Psoas muscle (tissue), 8 donors: ENCODE data around the gene RPS6KA6. TPM values are rescaled to one million over a fixed set of nuclear protein-coding genes. Genes with fewer than 3 reads are reported as not detected.

ENCODE experiments used
- ATAC-seq, 4 donors: fragments of 200-7000 bp; cut with Tn5 transposase; one replicate each; pipeline ENCODE4 v1.9.1; 2020; ENCODE audit warnings: moderate library complexity in 3 of 4, mild to moderate bottlenecking in 2 of 4
- DNase-seq, 2 donors: peaks; one replicate each; pipeline ENCODE4 v3.0.0-alpha.2; 2020
- H3K27ac ChIP-seq: fragments of 200-600 bp; one replicate; pipeline ENCODE4 v1.8.0; 2022
- H3K27me3 ChIP-seq, 3 donors: fragments of 200-600 bp in 1 of 3; one replicate each; pipeline versions ENCODE4 v1.6.1 to v1.8.0; 2013 to 2022; ENCODE audit warnings: low read length in 2 of 3, mild to moderate bottlenecking in 2 of 3, moderate library complexity in 1 of 3; ENCODE audit not compliant: insufficient read depth in 3 of 3
- H3K36me3 ChIP-seq, 2 donors: fragments of 200-600 bp in 1 of 2; one replicate each; pipeline versions ENCODE4 v1.6.1 to v1.8.0; 2013 to 2022; ENCODE audit warnings: low read depth in 1 of 2, mild to moderate bottlenecking in 1 of 2, moderate library complexity in 1 of 2; ENCODE audit not compliant: insufficient read depth in 1 of 2
- H3K4me1 ChIP-seq: fragments of 200-600 bp; one replicate; pipeline ENCODE4 v1.8.0; 2022
- H3K4me3 ChIP-seq: fragments of 200-600 bp; one replicate; pipeline ENCODE4 v1.8.0; 2022; ENCODE audit warnings: mild to moderate bottlenecking
- H3K9me3 ChIP-seq: fragments of 200-600 bp; one replicate; pipeline ENCODE4 v1.8.0; 2022
- WGBS, 3 donors: extraction: QIAGEN DNeasy Blood & Tissue Kit; methylation state at CpG; one replicate each; pipeline versions ENCODE4 v1.1.6 to v1.1.7; 2013; 5-methylcytosine and 5-hydroxymethylcytosine counted together
- intact Hi-C, 2 donors: fragments of 100-400 bp; cut with DNase I; formaldehyde crosslinking; loops; one replicate each; pipeline versions ENCODE4 v1.11.0 to v1.14.2; 2022
- polyA plus RNA-seq, 3 donors: library from polyadenylated mRNA; stranded (reverse); fragments of 200-250 nt; gene quantifications; one replicate each; pipeline ENCODE4 v1.2.3, GENCODE V29; 2013
- total RNA-seq, 4 donors: library from RNA; stranded (reverse); fragmentation: NEBNext Ultra II Directional in 2 of 4; extraction: Animal tissue kit (Norgen Biotek cat#: 25700) in 2 of 4; gene quantifications; one replicate each; pipeline versions ENCODE4 v1.2.1 to v1.2.4, GENCODE V29; 2021 to 2023
- TF ChIP-seq, protein P1 (sequence below): fragments of 200-600 bp; IDR thresholded peaks from one replicate; pipeline ENCODE4 v1.8.0; 2022; ENCODE audit warnings: antibody characterized with exemption
- donor health status: healthy with polysubstance abuse.
- donor health status: DM: no; HTN: no; CAD: no; lungs with moderate emphysema.
- donor health status: Bipolar disorder and iron deficiency.
- donor health status: healthy.
- donor health status: DM: yes; HTN: yes; CAD: no.
- donor health status: DM: no; HTN: no; CAD: no.
- donor health status: DM: no; HTN: no; CAD: no.
- donor health status: DM: yes; HTN: yes; CAD: no.

The RPS6KA6 gene
- total and polyA plus RNA-seq, 7 donors: 0.10 to 2.0 (median 0.14) TPM

GRCh38 chrX:84219551-84219950, 31.6 kb upstream of the RPS6KA6 start:
- 41 to 70% (median 63%) methylated on average over 1 of the region's 1 CpG for WGBS, 3 donors
- no peaks in the 10 kb centered on the region for H3K4me1 ChIP-seq
- no peak for DNase-seq
- peaks cover 0 to 5% (median 0%) of the 10 kb centered on the region in 3 donors for H3K27me3 ChIP-seq
- no peaks in the 10 kb centered on the region for H3K9me3 ChIP-seq
- intact Hi-C loops: no loop called here
- TF ChIP-seq, protein P1, sequence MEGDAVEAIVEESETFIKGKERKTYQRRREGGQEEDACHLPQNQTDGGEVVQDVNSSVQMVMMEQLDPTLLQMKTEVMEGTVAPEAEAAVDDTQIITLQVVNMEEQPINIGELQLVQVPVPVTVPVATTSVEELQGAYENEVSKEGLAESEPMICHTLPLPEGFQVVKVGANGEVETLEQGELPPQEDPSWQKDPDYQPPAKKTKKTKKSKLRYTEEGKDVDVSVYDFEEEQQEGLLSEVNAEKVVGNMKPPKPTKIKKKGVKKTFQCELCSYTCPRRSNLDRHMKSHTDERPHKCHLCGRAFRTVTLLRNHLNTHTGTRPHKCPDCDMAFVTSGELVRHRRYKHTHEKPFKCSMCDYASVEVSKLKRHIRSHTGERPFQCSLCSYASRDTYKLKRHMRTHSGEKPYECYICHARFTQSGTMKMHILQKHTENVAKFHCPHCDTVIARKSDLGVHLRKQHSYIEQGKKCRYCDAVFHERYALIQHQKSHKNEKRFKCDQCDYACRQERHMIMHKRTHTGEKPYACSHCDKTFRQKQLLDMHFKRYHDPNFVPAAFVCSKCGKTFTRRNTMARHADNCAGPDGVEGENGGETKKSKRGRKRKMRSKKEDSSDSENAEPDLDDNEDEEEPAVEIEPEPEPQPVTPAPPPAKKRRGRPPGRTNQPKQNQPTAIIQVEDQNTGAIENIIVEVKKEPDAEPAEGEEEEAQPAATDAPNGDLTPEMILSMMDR: no peak
- H3K4me3 ChIP-seq: no peak overlapping the region
- H3K27ac ChIP-seq: no peak overlapping the region
- no peak for ATAC-seq
- H3K36me3 ChIP-seq: no peaks in the 10 kb centered on the region

DNA sequence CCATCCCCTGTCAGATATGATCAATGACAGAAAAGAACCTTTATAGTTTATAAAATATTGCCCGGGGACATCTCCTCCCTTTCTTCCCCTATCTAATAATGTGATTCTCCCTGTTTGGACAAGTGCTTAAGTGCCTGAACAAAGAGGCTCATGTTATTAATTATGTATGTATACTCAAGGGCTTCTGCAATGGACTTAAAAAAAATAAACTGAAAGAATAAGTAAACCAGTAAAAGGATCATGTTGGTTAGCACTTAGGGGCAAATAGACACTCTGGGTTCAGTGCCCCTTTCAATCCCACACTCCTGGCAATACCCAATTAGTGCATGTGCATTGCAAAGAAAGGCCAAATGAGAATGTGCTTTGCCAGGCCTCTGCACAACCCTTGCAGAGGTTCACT, 30.7 kb upstream of the RPS6KA6 start:
- TF ChIP-seq, protein P1: no peak
- ATAC-seq (no peak), DNase-seq (no peak)
- H3K9me3 ChIP-seq: no peaks in the 10 kb centered on the region
- intact Hi-C loops: no loop called here
- H3K4me1 ChIP-seq: no peaks in the 10 kb centered on the region
- WGBS, 3 donors: 89 to 93% (median 90%) methylated on average over 1 of the region's 1 CpG
- H3K27me3 ChIP-seq: peaks cover 0 to 5% (median 0%) of the 10 kb centered on the region in 3 donors
- no peaks in the 10 kb centered on the region for H3K36me3 ChIP-seq
- H3K4me3 ChIP-seq: no peak overlapping the region
- H3K27ac ChIP-seq: no peak overlapping the region

DNA sequence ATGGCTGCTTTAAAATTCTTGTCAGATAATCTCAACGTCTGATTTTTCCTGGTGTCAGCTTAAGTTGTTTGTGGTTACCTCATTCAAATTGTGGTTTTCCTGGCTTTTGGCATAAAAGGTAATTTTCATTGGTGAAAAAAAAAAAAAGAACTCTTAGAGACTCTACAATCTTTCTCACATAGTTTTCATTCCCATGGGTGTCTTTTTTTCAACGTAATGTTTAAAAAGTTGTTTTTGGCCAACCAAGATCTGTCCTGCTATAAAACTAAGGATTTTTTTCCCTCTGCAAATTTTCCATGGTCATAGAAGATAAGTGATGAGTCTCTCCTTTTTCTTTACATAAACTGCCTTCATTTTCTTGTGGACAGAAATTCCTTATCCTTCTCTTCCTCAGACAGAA, 28.9 kb upstream of the RPS6KA6 start:
- ATAC-seq (no peak), DNase-seq (no peak)
- no peak overlapping the region for H3K27ac ChIP-seq
- H3K27me3 ChIP-seq: no peaks in the 10 kb centered on the region
- TF ChIP-seq, protein P1: no peak
- WGBS, 3 donors: 16 to 34% (median 27%) methylated on average over 2 of the region's 2 CpGs
- H3K36me3 ChIP-seq: no peaks in the 10 kb centered on the region
- intact Hi-C loops: no loop called here
- no peaks in the 10 kb centered on the region for H3K4me1 ChIP-seq
- H3K4me3 ChIP-seq: no peak overlapping the region
- no peaks in the 10 kb centered on the region for H3K9me3 ChIP-seq

DNA sequence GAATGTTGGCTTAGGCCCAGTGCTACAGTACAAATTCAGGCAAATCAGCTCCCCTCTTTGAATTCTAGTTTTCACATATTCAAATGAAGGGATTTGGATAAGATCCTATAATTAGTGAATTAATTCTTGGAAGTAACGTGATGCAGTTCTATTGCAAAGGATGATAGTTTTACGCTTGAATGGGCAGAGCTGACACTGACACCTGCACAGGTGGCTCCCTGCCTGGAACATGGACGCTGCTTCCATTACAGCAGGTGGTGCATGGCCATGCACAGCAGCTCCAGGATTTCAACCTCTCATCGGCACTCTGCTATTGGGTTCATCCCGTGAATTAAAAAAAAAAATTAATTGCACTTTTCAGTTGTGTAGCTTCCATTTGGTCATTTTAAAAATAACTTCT, 28.4 kb upstream of the RPS6KA6 start:
- intact Hi-C loops: no loop called here
- 50 to 73% (median 67%) methylated on average over 5 of the region's 5 CpGs for WGBS, 3 donors
- TF ChIP-seq, protein P1: no peak

DNA sequence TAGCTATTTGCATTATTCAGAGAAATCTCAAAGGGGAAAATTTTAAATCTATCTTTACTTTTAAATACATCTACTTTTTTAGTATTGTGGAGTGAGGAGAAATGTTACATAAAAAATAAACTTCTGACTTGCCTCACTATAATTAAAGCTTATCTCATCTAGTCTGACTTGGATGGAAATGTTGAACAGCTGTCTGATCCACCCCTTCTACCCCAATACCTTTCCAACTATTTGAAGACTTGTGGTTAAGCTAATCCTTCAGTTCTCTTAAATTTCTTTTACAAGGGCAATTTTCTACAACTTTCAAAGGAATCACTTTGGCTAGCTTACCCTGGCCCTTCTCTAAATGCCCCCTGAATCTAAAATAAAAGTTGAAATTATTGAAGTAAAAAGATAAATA, 17.3 kb upstream of the RPS6KA6 start:
- Histone ChIP-seq H3K9me3 (no peaks in the 10 kb centered on the region), H3K36me3 (no peaks in the 10 kb centered on the region), H3K4me1 (no peaks in the 10 kb centered on the region), H3K4me3 (no peak overlapping the region), H3K27ac (no peak overlapping the region), H3K27me3 (peaks cover 0 to 4% (median 0%) of the 10 kb centered on the region in 3 donors)
- DNase-seq: no peak
- TF ChIP-seq, protein P1: no peak
- intact Hi-C loops: no loop called here
- no peak for ATAC-seq

More for the DNA sequence above, 28.4 kb upstream of the RPS6KA6 start:
- Histone ChIP-seq H3K36me3 (no peaks in the 10 kb centered on the region), H3K27me3 (no peaks in the 10 kb centered on the region), H3K9me3 (no peaks in the 10 kb centered on the region), H3K4me3 (no peak overlapping the region), H3K4me1 (no peaks in the 10 kb centered on the region), H3K27ac (no peak overlapping the region)
- DNase-seq (no peak), ATAC-seq (no peak)
